Measurements from ENCODE around the gene ARMH4.
A peak's percentile ranks its signal among the peaks of the same experiment; 100 is the strongest.

ARMH4 gene

DNA sequence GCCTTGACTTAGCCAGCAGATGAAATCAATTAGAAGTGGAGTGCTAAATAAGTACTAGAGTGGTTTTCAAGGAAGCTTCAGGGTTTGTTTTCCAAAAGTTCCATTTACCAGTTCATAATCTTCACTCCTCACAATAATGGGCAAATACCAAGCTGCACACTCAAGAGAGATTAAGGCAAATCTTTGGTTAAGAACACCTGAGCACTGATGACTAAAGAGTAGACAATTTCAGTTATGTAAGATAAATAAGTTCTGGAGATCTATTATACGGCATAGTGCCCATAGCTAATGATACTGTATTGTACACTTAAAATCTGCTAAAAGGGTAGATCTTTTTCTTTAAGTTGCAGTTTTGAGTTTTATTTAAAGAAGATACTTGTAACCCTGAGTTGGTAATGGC lies 125.0 kb downstream of the ARMH4 start:
- DNase-seq = no peak

DNA sequence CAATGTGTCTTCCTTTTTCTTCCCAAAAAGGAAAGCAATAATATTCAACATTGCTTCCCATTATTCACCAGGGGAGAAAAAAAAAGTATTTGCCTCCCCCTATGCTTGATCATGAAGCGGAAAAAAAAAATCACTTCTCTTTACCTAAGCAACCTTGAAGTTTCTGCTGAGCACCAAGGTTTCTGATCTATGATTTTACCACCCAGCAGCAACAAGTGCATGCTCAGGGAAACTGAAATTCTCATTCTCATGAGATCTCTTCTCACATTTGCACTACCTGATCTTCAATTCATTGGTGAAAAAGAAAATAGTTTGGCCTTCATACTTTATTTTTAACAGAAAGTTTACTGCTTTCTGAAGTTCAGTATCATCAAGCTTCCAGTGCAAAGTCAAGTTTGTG lies 125.8 kb downstream of the ARMH4 start:
- DNase-seq = no peak

DNA sequence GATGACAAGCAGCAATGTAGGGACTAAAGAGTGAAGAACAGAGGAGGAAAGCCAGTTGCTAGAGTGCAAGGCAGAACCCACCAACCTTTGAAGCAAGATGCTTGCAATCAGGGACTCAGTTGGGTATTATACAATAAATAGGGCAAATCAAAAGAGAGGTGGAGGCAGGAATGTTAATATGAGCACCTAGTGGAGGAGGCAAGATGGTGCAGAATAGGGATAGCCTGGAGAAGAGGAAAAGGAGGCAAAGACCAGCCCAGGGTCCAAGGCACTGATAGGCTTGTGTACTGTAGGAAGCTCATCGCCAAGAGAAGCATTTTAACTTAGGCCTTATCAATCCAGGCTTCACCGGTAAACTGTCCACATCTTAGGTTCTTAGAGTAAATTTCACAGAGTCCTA lies 137.2 kb downstream of the ARMH4 start:
- no peak for DNase-seq

DNA sequence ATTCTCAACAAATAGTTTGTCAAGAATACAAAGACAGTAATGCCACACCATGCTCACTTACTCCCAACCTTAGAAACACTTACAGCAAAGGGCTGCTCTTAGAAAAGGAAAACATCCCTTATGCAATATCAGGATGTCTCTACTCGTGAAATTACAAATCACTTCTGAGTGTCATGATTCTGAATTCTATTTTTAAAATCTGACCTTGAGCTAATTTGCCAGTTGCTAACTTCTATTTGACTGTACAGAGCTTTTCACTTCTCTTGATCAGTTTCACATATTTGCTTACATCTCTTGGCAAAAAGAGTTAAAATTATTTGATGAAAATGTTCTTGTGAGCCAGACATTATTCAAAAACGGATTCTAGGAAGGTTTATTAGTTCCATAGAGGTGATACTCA lies 149.4 kb downstream of the ARMH4 start:
- no peak for DNase-seq

DNA sequence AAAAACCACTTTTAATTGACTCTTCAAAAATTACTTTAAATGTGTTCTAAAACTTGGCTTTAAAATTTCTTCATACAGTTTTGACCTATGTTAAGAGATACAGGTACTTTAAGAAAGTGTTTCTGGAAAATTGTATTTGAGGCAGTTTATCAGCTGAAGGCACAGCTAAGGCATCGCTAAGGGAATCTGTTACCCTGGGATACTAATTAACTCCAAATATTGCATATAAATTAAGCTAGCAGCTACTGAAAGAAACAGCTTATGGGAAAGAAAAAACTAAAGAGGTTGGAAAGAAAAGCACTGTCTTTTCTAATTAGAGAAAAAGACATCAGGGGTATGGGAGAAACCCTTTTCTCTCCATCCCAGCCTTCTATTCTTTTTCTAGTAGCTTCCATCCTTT lies 152.0 kb downstream of the ARMH4 start:
- no peak for DNase-seq

GRCh38 chr14:57999471-57999870 lies 152.5 kb downstream of the ARMH4 start:
- no peak for DNase-seq

- no peak for DNase-seq
These were observed 153.2 kb downstream of the ARMH4 start for GRCh38 chr14:57998766-57999165.

DNA sequence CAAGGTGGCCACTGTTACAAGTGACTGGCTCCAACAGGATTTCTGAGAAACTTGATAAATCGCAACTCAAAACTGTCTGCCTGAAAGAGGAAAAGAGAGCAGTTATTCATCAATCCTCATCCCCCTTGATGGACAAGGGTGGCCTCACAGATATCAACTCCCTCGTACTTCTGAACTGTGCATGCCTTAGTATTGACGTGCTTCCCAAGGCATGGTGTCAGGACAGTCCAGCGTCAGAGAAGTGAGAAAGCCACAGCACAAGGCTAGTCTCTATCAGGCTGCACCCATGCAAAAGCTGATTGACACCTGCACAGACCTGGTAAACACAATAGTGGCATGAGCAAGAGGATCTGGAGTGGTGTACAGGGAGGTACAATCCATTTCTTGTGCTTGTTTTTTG lies 160.7 kb downstream of the ARMH4 start:
- DNase-seq = no peak

DNA sequence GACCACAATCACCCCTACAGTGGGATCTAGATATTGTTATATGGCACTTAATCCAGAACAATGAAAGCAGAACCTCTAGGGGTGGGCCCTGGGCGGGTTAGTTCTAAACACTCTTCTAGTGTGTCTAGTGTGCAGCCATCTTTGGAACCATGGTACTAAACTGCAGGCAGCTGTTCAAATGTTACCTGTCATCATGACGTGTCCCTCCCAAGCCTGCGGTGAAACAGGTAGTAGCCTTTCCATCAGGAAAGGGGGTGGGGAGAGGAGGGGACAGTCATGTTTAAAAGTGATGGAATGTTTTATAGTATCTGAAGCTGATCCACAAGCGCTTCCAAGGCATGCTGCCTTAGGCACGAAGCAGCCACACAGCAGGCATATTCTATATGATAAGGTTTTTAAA lies 163.6 kb downstream of the ARMH4 start:
- no peak for DNase-seq

- DNase-seq = no peak
These were observed 164.3 kb downstream of the ARMH4 start for GRCh38 chr14:57987596-57988300.

- peak; percentile 23 for DNase-seq
These were observed 165.0 kb downstream of the ARMH4 start for GRCh38 chr14:57987051-57987450.

GRCh38 chr14:57982804-57983634 lies 169.0 kb downstream of the ARMH4 start:
- no peak for DNase-seq

DNA sequence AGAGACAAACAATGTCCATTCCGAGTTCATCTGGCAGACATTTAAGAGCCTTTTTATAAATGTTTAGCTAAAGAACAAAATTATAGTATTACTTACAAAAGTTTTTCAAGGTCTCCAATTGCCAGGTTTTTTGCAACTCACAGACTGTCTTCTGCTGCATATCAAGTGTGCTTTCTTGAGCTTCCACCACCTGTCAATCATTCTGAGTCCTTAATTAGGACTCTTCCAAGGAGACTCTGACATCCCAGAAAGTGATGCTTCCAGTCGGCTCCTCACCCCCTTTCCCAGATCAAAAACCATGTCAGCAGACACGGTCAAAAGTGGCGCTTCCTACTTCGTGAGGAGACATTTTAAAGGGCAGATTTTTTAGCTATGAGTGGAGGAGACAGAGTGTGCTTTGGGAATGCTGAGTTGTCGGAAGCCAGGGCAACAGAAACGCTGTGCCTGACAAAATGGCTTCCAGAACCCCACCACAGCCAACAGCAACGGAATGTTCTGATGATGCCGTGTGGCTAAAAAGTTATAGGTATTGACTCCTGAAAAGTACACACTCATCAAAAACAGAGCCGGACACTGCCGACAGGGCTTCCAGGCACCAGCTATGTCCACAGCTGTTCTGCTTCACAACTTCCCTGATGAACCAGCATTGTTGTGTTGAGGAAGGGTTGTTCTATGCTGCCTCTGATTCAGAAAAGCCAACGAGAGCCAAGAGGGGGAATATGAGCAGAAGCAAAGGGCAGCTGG lies 170.0 kb downstream of the ARMH4 start:
- no peak for DNase-seq

GRCh38 chr14:57979376-57980048 lies 172.5 kb downstream of the ARMH4 start:
- no peak for DNase-seq

- no peak for DNase-seq
These were observed 175.3 kb downstream of the ARMH4 start for GRCh38 chr14:57976701-57977100.

GRCh38 chr14:57974896-57975295 lies 177.1 kb downstream of the ARMH4 start:
- DNase-seq = no peak

- no peak for DNase-seq
These were observed 181.4 kb downstream of the ARMH4 start for GRCh38 chr14:57970594-57970993.

DNA sequence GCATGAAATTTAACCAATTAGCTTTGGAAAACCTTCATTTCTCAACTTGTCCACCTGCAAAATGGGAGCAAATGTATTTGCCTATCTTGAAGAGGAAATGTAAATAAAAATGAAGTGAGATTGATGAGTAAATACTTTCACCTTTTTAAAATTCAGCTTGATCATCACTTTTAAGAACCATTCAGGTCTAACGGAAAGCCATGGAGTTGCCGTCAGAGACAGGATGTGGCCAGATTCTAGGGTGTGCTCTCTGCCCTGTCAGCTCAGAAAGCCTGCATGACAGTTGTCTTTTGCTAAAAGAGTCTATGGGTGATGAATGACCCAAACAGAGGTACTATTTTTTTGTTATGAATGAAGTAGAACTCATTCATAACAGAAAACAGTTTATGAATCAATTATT lies 181.8 kb downstream of the ARMH4 start:
- DNase-seq = no peak

GRCh38 chr14:57963071-57963470 lies 188.9 kb downstream of the ARMH4 start:
- no peak for DNase-seq

- no peak for DNase-seq
These were observed 189.5 kb downstream of the ARMH4 start for GRCh38 chr14:57962325-57963035.

DNA sequence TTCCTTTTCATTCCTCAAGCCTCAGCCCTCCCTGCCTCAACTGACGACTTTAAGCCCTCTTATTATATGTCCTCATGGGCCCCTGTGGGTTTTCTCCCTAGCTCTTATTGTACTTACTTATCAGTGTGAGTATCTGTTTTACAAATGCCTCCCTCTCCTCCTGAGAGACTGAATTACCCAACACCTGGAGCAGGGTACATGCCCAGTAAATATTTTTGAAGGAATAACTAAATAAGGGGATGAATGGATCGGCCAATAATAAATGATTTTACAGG lies 190.3 kb downstream of the ARMH4 start:
- DNase-seq = no peak
